Chondrocyte (in vitro differentiated cells): ENCODE data around the gene TNFRSF11A. TPM values are rescaled to one million over a fixed set of nuclear protein-coding genes. Genes with fewer than 3 reads are reported as not detected.

Experiments used
- DNase-seq: peaks from one replicate; pipeline ENCODE4 v3.0.0; 2021; ENCODE audit warnings: mixed read lengths, low spot score
- H3K27ac Mint-ChIP-seq: one replicate; pipeline ENCODE4 v1.8.0; 2021; ENCODE audit warnings: mild to moderate bottlenecking, moderate library complexity, mixed read lengths; ENCODE audit not compliant: unreplicated experiment
- H3K27me3 Mint-ChIP-seq: 2 replicates; pipeline ENCODE4 v1.8.0; 2021; ENCODE audit warnings: low read depth, mixed read lengths
- H3K36me3 Mint-ChIP-seq: 2 replicates; pipeline ENCODE4 v1.8.0; 2021; ENCODE audit warnings: low read depth, mixed read lengths
- H3K4me1 Mint-ChIP-seq: 2 replicates; pipeline ENCODE4 v1.8.0; 2021; ENCODE audit warnings: low read depth, mild to moderate bottlenecking, mixed read lengths
- H3K4me3 Mint-ChIP-seq: one replicate; pipeline ENCODE4 v1.8.0; 2021; ENCODE audit warnings: mild to moderate bottlenecking, moderate library complexity, mixed read lengths; ENCODE audit not compliant: unreplicated experiment
- H3K9me3 Mint-ChIP-seq: 2 replicates; pipeline ENCODE4 v1.8.0; 2021; ENCODE audit warnings: low read depth, mixed read lengths
- CTCF ChIP-seq: fragments of 200-600 bp; sonication (generic); IDR thresholded peaks from 2 replicates; pipeline ENCODE4 v1.5.0; 2021; ENCODE audit warnings: antibody characterized with exemption, mild to moderate bottlenecking, moderate library complexity
- total RNA-seq: library from RNA; stranded (reverse); gene quantifications from 3 replicates; pipeline ENCODE4 v1.2.1, GENCODE V29; 2021

TNFRSF11A gene
- total RNA-seq, 1 donor from 2014 or later, result 0.22 TPM

DNA sequence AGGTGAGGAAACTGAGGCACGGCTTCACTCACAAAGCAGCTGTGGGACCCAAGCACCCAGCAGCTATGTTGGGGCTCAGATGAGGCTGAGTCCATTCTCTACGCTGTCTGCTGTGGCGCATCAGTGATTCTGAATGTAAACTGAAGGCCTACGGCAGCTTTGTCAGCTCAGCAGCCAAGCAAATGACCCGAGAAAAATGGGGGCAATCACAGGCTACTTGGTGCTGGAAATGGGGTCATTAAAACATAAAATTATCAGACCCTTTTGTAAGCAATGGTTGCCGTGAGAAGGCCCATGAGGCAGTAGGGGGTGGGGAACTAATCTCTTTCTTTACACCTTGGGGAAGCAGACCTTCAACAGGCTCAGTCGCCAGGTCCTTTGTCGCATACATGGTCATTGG, 113.8 kb downstream of the TNFRSF11A start:
- Mint-ChIP-seq H3K4me1 (peaks cover 8% of the 10 kb centered on the region), H3K9me3 (no peaks in the 10 kb centered on the region), H3K36me3 (no peaks in the 10 kb centered on the region), H3K27ac (no peak overlapping the region), H3K27me3 (peaks cover 6% of the 10 kb centered on the region), H3K4me3 (no peak overlapping the region)
- TF ChIP-seq CTCF, result no peak
- no peak for DNase-seq

Other genes with a start within 250 kb of the TNFRSF11A start
- gene PIGN, start 138.3 kb upstream of the TNFRSF11A start, total RNA-seq, result 27.3 to 37.2 TPM (median 28.0 TPM) in 3 replicates
- 15.2 to 22.6 TPM (median 16.2 TPM) in 3 replicates for gene RELCH, start 138.1 kb upstream of the TNFRSF11A start, total RNA-seq
- gene ZCCHC2, start 197.7 kb downstream of the TNFRSF11A start, total RNA-seq, result 12.6 to 13.2 TPM (median 12.6 TPM) in 3 replicates